DOHH2 (cell line): ENCODE measurements around the gene CSF1.

ENCODE experiments used
- H3F3A ChIP-seq: fragments of 200-600 bp; sonication (generic), shearing (Covaris generic); 2 replicates; pipeline ENCODE4 v1.6.0; 2016; ENCODE audit warnings: antibody characterized with exemption, mild to moderate bottlenecking; ENCODE audit not compliant: control insufficient read depth, insufficient read depth
- H3K27ac ChIP-seq: fragments of 200-600 bp; sonication (generic); 2 replicates; pipeline ENCODE4 v1.5.1; 2014; ENCODE audit warnings: low read depth, mild to moderate bottlenecking, low read length, moderate library complexity
- H3K27me3 ChIP-seq: fragments of 200-600 bp; sonication (generic); 2 replicates; pipeline ENCODE4 v1.6.1; 2014; ENCODE audit warnings: mild to moderate bottlenecking, low read length, mixed read lengths; ENCODE audit not compliant: control insufficient read depth
- H3K36me3 ChIP-seq: fragments of 200-600 bp; sonication (generic); 2 replicates; pipeline ENCODE4 v1.6.1; 2014; ENCODE audit warnings: mild to moderate bottlenecking, low read length, moderate library complexity, mixed read lengths; ENCODE audit not compliant: control insufficient read depth
- H3K4me1 ChIP-seq: fragments of 200-600 bp; sonication (generic); 2 replicates; pipeline ENCODE4 v1.6.1; 2014; ENCODE audit warnings: mild to moderate bottlenecking, low read length, mixed read lengths; ENCODE audit not compliant: control insufficient read depth
- H3K4me2 ChIP-seq: fragments of 200-600 bp; sonication (generic); 2 replicates; pipeline ENCODE4 v1.6.0; 2014; ENCODE audit warnings: mild to moderate bottlenecking, low read length, moderate library complexity
- H3K4me3 ChIP-seq: fragments of 200-600 bp; sonication (generic); 2 replicates; pipeline ENCODE4 v1.5.1; 2014; ENCODE audit warnings: mild to moderate bottlenecking, low read length, mixed read lengths
- H3K79me2 ChIP-seq: fragments of 200-600 bp; sonication (generic); 2 replicates; pipeline ENCODE4 v1.6.1; 2014; ENCODE audit warnings: mild to moderate bottlenecking, low read length, mixed read lengths; ENCODE audit not compliant: control insufficient read depth
- H3K9me2 ChIP-seq: fragments of 200-600 bp; sonication (generic); replicated peaks from 2 replicates; pipeline ENCODE4 v1.6.1; 2014; ENCODE audit warnings: mild to moderate bottlenecking, low read length, mixed read lengths; ENCODE audit not compliant: control insufficient read depth
- H3K9me3 ChIP-seq: fragments of 200-600 bp; sonication (generic); 2 replicates; pipeline ENCODE4 v1.6.1; 2014; ENCODE audit warnings: antibody characterized with exemption, low read length, mixed read lengths; ENCODE audit not compliant: control insufficient read depth, insufficient read depth
- H4K20me1 ChIP-seq: fragments of 200-600 bp; sonication (generic); 2 replicates; pipeline ENCODE4 v1.6.0; 2014; ENCODE audit warnings: low read depth, mild to moderate bottlenecking, antibody characterized with exemption, low read length, moderate library complexity; ENCODE audit not compliant: control insufficient read depth, insufficient read depth
- EZH2phosphoT487 ChIP-seq: fragments of 200-600 bp; sonication (generic); IDR thresholded peaks from 2 replicates; pipeline ENCODE4 v1.6.1; 2017; ENCODE audit warnings: borderline replicate concordance, mild to moderate bottlenecking, antibody characterized with exemption, low read length, moderate library complexity, mixed read lengths
- TF ChIP-seq, protein P1 (sequence below): fragments of 200-600 bp; sonication (generic); IDR thresholded peaks from one replicate; pipeline ENCODE4 v1.5.1; 2014; ENCODE audit warnings: antibody characterized with exemption, mild to moderate bottlenecking, low read depth, low read length; ENCODE audit not compliant: poor library complexity, severe bottlenecking

The CSF1 gene

DNA sequence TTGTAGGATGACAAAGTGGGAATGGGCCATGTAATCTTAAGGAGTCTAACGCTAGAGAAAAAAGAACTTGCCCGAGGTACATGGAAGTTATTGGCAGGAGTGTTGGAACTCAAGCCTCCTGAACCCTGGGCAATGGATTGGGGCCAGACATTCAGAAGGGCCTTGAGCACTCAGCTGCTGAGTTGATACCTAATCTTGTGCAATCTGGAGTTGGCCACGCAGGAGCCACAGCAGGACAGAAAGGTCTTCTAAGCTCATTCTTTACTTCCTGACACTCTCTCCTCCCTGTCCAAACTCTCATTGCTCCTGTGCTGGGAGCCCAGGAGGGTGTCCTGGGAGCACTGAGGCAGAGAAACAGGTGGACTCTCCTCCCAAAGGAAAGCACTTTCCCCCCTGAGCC lies 25.1 kb upstream of the CSF1 start:
- Histone ChIP-seq H3F3A (no peaks in the 10 kb centered on the region), H3K36me3 (no peaks in the 10 kb centered on the region), H3K27me3 (peaks cover 33% of the 10 kb centered on the region), H3K9me3 (no peaks in the 10 kb centered on the region), H3K27ac (no peak overlapping the region), H4K20me1 (no peaks in the 10 kb centered on the region), H3K4me2 (no peak overlapping the region), H3K9me2 (no peaks in the 10 kb centered on the region), H3K4me1 (peaks cover 6% of the 10 kb centered on the region; the same call in 1 of the 2 replicates), H3K79me2 (no peaks in the 10 kb centered on the region), H3K4me3 (no peak overlapping the region)
- TF ChIP-seq, protein P1, sequence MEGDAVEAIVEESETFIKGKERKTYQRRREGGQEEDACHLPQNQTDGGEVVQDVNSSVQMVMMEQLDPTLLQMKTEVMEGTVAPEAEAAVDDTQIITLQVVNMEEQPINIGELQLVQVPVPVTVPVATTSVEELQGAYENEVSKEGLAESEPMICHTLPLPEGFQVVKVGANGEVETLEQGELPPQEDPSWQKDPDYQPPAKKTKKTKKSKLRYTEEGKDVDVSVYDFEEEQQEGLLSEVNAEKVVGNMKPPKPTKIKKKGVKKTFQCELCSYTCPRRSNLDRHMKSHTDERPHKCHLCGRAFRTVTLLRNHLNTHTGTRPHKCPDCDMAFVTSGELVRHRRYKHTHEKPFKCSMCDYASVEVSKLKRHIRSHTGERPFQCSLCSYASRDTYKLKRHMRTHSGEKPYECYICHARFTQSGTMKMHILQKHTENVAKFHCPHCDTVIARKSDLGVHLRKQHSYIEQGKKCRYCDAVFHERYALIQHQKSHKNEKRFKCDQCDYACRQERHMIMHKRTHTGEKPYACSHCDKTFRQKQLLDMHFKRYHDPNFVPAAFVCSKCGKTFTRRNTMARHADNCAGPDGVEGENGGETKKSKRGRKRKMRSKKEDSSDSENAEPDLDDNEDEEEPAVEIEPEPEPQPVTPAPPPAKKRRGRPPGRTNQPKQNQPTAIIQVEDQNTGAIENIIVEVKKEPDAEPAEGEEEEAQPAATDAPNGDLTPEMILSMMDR: no peak
- TF ChIP-seq EZH2phosphoT487: no peak

DNA sequence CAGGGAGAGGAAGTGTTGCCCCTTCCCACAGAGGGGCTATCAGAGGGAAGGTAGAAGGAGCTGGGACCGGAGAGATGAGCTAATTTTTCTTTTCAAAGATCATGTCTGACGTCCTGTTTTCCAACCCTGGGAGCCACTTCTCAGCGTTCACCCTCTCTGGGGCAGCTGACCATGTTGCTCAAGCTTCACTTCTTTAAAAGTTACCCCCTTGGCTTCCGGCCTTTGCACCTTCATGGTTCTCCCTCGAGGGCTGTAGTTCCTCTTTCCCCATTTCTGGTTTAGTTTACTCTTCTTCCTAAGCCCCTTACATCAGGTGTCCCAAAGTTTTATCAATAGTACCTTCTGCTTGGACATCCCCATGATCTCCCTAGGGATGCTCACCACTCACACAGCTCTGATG lies 23.8 kb upstream of the CSF1 start:
- no peaks in the 10 kb centered on the region for H3K36me3 ChIP-seq
- no peak overlapping the region for H3K4me3 ChIP-seq
- TF ChIP-seq EZH2phosphoT487: no peak
- TF ChIP-seq, protein P1: no peak
- H3K9me2 ChIP-seq: no peaks in the 10 kb centered on the region
- peaks cover 33% of the 10 kb centered on the region for H3K27me3 ChIP-seq
- peaks cover 6% of the 10 kb centered on the region; the same call in 1 of the 2 replicates for H3K4me1 ChIP-seq
- no peaks in the 10 kb centered on the region for H4K20me1 ChIP-seq
- H3K9me3 ChIP-seq: no peaks in the 10 kb centered on the region
- H3K4me2 ChIP-seq: no peak overlapping the region
- H3K27ac ChIP-seq: no peak overlapping the region
- H3F3A ChIP-seq: no peaks in the 10 kb centered on the region
- H3K79me2 ChIP-seq: no peaks in the 10 kb centered on the region

DNA sequence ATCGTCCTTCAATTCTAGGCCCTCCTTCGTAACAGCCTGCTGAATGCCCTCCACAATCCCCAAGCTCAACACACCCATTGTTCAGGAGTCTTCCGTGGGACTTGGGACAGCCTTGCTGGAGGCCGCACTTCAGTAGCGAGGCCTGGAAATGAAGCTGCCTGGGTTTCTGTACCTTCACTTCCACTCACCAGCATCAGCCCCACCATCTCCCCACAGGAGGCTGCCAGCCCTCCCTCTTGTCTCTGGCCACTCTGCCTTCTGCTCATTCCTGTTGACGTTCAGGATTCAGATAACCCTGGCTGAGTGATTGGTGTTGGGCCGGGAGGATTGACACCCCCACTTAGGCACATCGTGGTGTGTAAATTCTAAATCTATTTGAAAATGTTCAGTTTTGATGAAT lies 23.4 kb upstream of the CSF1 start:
- Histone ChIP-seq H3K27me3 (peaks cover 33% of the 10 kb centered on the region), H3K27ac (no peak overlapping the region), H3K4me2 (no peak overlapping the region)

More for the DNA sequence above, 23.4 kb upstream of the CSF1 start:
- no peaks in the 10 kb centered on the region for H3F3A ChIP-seq
- H3K79me2 ChIP-seq: no peaks in the 10 kb centered on the region
- no peak overlapping the region for H3K4me3 ChIP-seq
- H4K20me1 ChIP-seq: no peaks in the 10 kb centered on the region
- no peaks in the 10 kb centered on the region for H3K36me3 ChIP-seq
- H3K9me3 ChIP-seq: no peaks in the 10 kb centered on the region
- H3K4me1 ChIP-seq: peaks cover 6% of the 10 kb centered on the region; the same call in 1 of the 2 replicates
- H3K9me2 ChIP-seq: no peaks in the 10 kb centered on the region
- TF ChIP-seq, protein P1: no peak
- TF ChIP-seq EZH2phosphoT487: no peak
